CD14-positive monocyte (primary cell): ENCODE data around the gene CIBAR2. TPM values are rescaled to one million over a fixed set of nuclear protein-coding genes. Genes with fewer than 3 reads are reported as not detected.

ENCODE experiments used
- DNase-seq, 3 donors: peaks; one replicate each; pipeline ENCODE4 v3.0.0-alpha.2; 2011 to 2022
- H2AFZ ChIP-seq: 2 replicates; pipeline ENCODE4 v1.6.0; 2012; ENCODE audit warnings: mild to moderate bottlenecking, low read depth, low read length, inconsistent platforms; ENCODE audit not compliant: insufficient read depth, poor library complexity, severe bottlenecking
- H3K27ac ChIP-seq, 2 donors: 1 replicate in 1 of 2; 2 replicates in 1 of 2; pipeline ENCODE4 v1.5.1; 2012 to 2013; ENCODE audit warnings: low read length in 2 of 2, control low read depth in 1 of 2, inconsistent platforms in 1 of 2, low read depth in 1 of 2, mild to moderate bottlenecking in 1 of 2
- H3K27me3 ChIP-seq, 2 donors: one replicate each; pipeline versions ENCODE4 v1.6.0 to v1.6.1; 2011 to 2013; ENCODE audit warnings: low read length in 2 of 2; ENCODE audit not compliant: control insufficient read depth in 2 of 2, insufficient read depth in 2 of 2
- H3K36me3 ChIP-seq, 2 donors: replicated peaks in 1 of 2; 1 replicate in 1 of 2; 2 replicates in 1 of 2; pipeline versions ENCODE4 v1.5.1 to v1.6.1; 2012 to 2013; ENCODE audit warnings: low read length in 2 of 2, control low read depth in 1 of 2, inconsistent platforms in 1 of 2, mild to moderate bottlenecking in 1 of 2; ENCODE audit not compliant: insufficient read depth in 2 of 2, control insufficient read depth in 1 of 2
- H3K4me1 ChIP-seq, 2 donors: 1 replicate in 1 of 2; 2 replicates in 1 of 2; pipeline versions ENCODE4 v1.5.1 to v1.6.1; 2012 to 2013; ENCODE audit warnings: low read length in 2 of 2, control low read depth in 1 of 2, inconsistent platforms in 1 of 2, mild to moderate bottlenecking in 1 of 2, moderate library complexity in 1 of 2; ENCODE audit not compliant: insufficient read depth in 2 of 2, control insufficient read depth in 1 of 2
- H3K4me2 ChIP-seq: replicated peaks from 2 replicates; pipeline ENCODE3; 2012; ENCODE audit warnings: low read length, moderate library complexity, mild to moderate bottlenecking; ENCODE audit not compliant: poor library complexity, severe bottlenecking; ENCODE audit errors: extremely low read depth
- H3K4me3 ChIP-seq, 3 experiments: fragments of 200-600 bp in 1 of 3; sonication (generic) in 1 of 3; replicated peaks in 1 of 3; 1 replicate in 2 of 3; 2 replicates in 1 of 3; pipeline ENCODE4 v1.5.1; 2011 to 2013; ENCODE audit warnings: low read length in 3 of 3, mild to moderate bottlenecking in 3 of 3, control low read depth in 2 of 3, low read depth in 2 of 3, inconsistent platforms in 1 of 3, moderate library complexity in 1 of 3
- H3K79me2 ChIP-seq: 2 replicates; pipeline ENCODE4 v1.6.0; 2012; ENCODE audit warnings: mild to moderate bottlenecking, control low read depth, inconsistent platforms, low read length, moderate library complexity; ENCODE audit not compliant: insufficient read depth
- H3K9ac ChIP-seq: 2 replicates; pipeline ENCODE4 v1.6.0; 2017; ENCODE audit warnings: low read length, mild to moderate bottlenecking; ENCODE audit not compliant: insufficient read depth, poor library complexity, severe bottlenecking
- H3K9me3 ChIP-seq, 2 donors: replicated peaks in 1 of 2; 1 replicate in 1 of 2; 2 replicates in 1 of 2; pipeline versions ENCODE4 v1.5.1 to v1.6.1; 2012 to 2013; ENCODE audit warnings: low read length in 2 of 2, control low read depth in 1 of 2; ENCODE audit not compliant: control insufficient read depth in 1 of 2, insufficient read depth in 1 of 2
- H4K20me1 ChIP-seq: 2 replicates; pipeline ENCODE4 v1.6.0; 2012; ENCODE audit warnings: mild to moderate bottlenecking, low read length, control low read depth, moderate library complexity; ENCODE audit not compliant: insufficient read depth
- H3K27ac Mint-ChIP-seq, 7 donors: one replicate each; pipeline ENCODE4 v1.8.0; 2020; ENCODE audit warnings: mild to moderate bottlenecking in 7 of 7, mixed read lengths in 7 of 7, moderate library complexity in 6 of 7, inconsistent platforms in 2 of 7
- H3K27me3 Mint-ChIP-seq, 3 donors: one replicate each; pipeline ENCODE4 v1.8.0; 2021 to 2022; ENCODE audit warnings: low read depth in 3 of 3, mild to moderate bottlenecking in 3 of 3, mixed read lengths in 3 of 3, moderate library complexity in 3 of 3, inconsistent platforms in 1 of 3
- H3K36me3 Mint-ChIP-seq, 2 donors: one replicate each; pipeline ENCODE4 v1.8.0; 2020; ENCODE audit warnings: mixed read lengths in 2 of 2, inconsistent platforms in 1 of 2, mild to moderate bottlenecking in 1 of 2
- H3K4me1 Mint-ChIP-seq: one replicate; pipeline ENCODE4 v1.8.0; 2020; ENCODE audit warnings: mild to moderate bottlenecking, mixed read lengths
- H3K4me3 Mint-ChIP-seq, 2 donors: one replicate each; pipeline ENCODE4 v1.8.0; 2020; ENCODE audit warnings: mild to moderate bottlenecking in 2 of 2, mixed read lengths in 2 of 2, moderate library complexity in 1 of 2
- H3K9me3 Mint-ChIP-seq, 7 donors: one replicate each; pipeline ENCODE4 v1.8.0; 2020 to 2022; ENCODE audit warnings: mixed read lengths in 7 of 7, mild to moderate bottlenecking in 6 of 7, moderate library complexity in 6 of 7, inconsistent platforms in 2 of 7
- CTCF ChIP-seq: fragments of 200-600 bp; IDR thresholded peaks from one replicate; pipeline ENCODE4 v1.8.0; 2022; ENCODE audit warnings: antibody characterized with exemption, mild to moderate bottlenecking
- WGBS: methylation state at CpG from one replicate; pipeline ENCODE4 v1.1.5; 2013; ENCODE audit warnings: missing lambda C conversion rate; ENCODE audit not compliant: insufficient coverage; 5-methylcytosine and 5-hydroxymethylcytosine counted together
- intact Hi-C, 2 donors: fragments of 100-400 bp; cut with micrococcal nuclease; formaldehyde crosslinking; loops; one replicate each; pipeline versions ENCODE4 v1.15.0 to v1.15.1; 2023
- polyA plus RNA-seq, 3 donors: library from polyadenylated mRNA; depleted of rRNA in 1 of 3; unstranded in 2 of 3; stranded (reverse) in 1 of 3; fragments of 300-500 nt in 2 of 3; fragments of >200 nt in 1 of 3; fragmentation: Illumina TruSeq in 2 of 3; gene quantifications; 1 replicate in 2 of 3; 2 replicates in 1 of 3; pipeline ENCODE4 v1.2.3, GENCODE V29; 2012 to 2021

The CIBAR2 gene
- polyA plus RNA-seq, 3 donors, result not detected

- peaks cover 7 to 20% of the 10 kb centered on the region in 2 donors for H3K4me1 ChIP-seq
- H3K27ac ChIP-seq, result no peak overlapping the region
- H3K36me3 ChIP-seq, result no peaks in the 10 kb centered on the region
- Mint-ChIP-seq H3K4me3 (no peak overlapping the region), H3K27me3 (peaks cover 2 to 3% (median 3%) of the 10 kb centered on the region in 3 donors), H3K9me3 (peaks cover 0 to 3% (median 0%) of the 10 kb centered on the region in 7 donors), H3K4me1 (peaks cover 14% of the 10 kb centered on the region), H3K27ac (no peak overlapping the region), H3K36me3 (no peaks in the 10 kb centered on the region)
- H3K4me3 ChIP-seq, result no peak overlapping the region
- H3K9me3 ChIP-seq, result no peaks in the 10 kb centered on the region
- no peak overlapping the region for H3K4me2 ChIP-seq
- no peaks in the 10 kb centered on the region for H3K79me2 ChIP-seq
- no peaks in the 10 kb centered on the region for H3K27me3 ChIP-seq
- no peak overlapping the region for H3K9ac ChIP-seq
- no peak for DNase-seq
- intact Hi-C loops, result no loop called here
- H4K20me1 ChIP-seq, result no peaks in the 10 kb centered on the region
- no peak for TF ChIP-seq CTCF
- WGBS, result 98% methylated on average over 12 of the region's 14 CpGs
- H2AFZ ChIP-seq, result no peak overlapping the region
These were observed 979 bp upstream of the CIBAR2 start for GRCh38 chr16:85113168-85113733.

GRCh38 chr16:85111184-85111583 is 1.1 kb downstream of the CIBAR2 start:
- peaks cover 2 to 3% (median 3%) of the 10 kb centered on the region in 3 donors for H3K27me3 Mint-ChIP-seq
- no peaks in the 10 kb centered on the region for H4K20me1 ChIP-seq
- no peaks in the 10 kb centered on the region for H3K27me3 ChIP-seq
- H3K4me3 Mint-ChIP-seq, result no peak overlapping the region
- H3K4me1 Mint-ChIP-seq, result peaks cover 9% of the 10 kb centered on the region
- no peak overlapping the region for H3K4me2 ChIP-seq
- H3K9ac ChIP-seq, result no peak overlapping the region
- H3K9me3 Mint-ChIP-seq, result no peaks in the 10 kb centered on the region
- TF ChIP-seq CTCF, result no peak
- H2AFZ ChIP-seq, result no peak overlapping the region
- no peak for DNase-seq
- H3K79me2 ChIP-seq, result no peaks in the 10 kb centered on the region
- WGBS, result 95% methylated on average over 9 of the region's 9 CpGs
- no peak overlapping the region for H3K27ac ChIP-seq
- no peaks in the 10 kb centered on the region for H3K36me3 Mint-ChIP-seq
- peaks cover 7 to 13% of the 10 kb centered on the region in 2 donors for H3K4me1 ChIP-seq
- H3K9me3 ChIP-seq, result no peaks in the 10 kb centered on the region
- intact Hi-C loops, result no loop called here
- no peak overlapping the region for H3K4me3 ChIP-seq
- no peak overlapping the region for H3K27ac Mint-ChIP-seq
- H3K36me3 ChIP-seq, result no peaks in the 10 kb centered on the region
